ENCODE data around the gene CLDN2.
"Not testable (repeated sequence)": the region's sequence is repeated elsewhere in the genome, so short reads cannot be mapped to it uniquely, and the experiment has no call there.

CLDN2 gene, protein sequence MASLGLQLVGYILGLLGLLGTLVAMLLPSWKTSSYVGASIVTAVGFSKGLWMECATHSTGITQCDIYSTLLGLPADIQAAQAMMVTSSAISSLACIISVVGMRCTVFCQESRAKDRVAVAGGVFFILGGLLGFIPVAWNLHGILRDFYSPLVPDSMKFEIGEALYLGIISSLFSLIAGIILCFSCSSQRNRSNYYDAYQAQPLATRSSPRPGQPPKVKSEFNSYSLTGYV

GRCh38 chrX:106919932-106920452 lies at the start of gene CLDN2:
Gene CLDN2 (plus strand): TSS chrX:106920402. CDS start chrX:106928229, 7,827 bp downstream.
- DNase-seq (ENCODE audit: low read depth in 2 of 2), result no peak

DNA sequence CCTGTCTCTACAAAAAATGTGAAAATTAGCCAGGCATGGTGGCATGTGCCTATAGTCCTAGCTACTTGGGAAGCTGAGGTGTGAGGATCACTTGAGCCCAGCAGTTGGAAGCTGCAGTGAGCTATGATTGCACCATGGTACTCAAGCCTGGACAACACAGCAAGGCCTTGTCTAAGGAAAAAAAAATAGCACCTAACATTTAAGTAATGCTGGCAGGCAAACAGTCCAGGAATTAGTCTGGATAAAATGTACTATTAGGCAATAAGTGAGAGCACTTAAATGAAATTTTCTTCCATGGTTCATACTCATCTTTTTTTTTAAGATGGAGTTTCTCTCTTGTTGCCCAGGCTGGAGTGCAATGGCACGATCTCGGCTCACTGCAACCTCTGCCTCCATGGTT lies 47.4 kb upstream of the CLDN2 start:
- not testable (repeated sequence) for DNase-seq (ENCODE audit: low read depth in 2 of 2)

GRCh38 chrX:106874075-106874474 lies 46.1 kb upstream of the CLDN2 start:
- DNase-seq (ENCODE audit: low read depth in 2 of 2), result no peak

DNA sequence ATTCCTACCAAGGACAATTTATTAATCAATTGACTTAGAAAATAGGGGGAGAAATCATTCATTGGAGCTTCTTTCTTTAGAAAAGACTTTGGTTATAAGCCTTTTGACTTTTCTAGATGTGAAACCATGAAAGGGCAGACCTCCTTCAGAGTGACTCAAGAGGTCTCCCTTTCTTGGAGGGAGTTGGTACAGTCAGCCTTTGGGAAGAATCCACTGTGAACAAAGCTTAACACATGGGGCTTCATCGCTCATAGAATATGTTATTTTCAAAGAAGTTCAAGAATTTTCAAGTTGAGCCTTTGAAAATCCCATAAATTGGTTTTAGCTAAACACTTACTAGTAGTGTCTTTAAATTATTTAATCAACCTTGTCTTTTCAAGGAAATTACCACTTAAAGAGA lies 45.1 kb upstream of the CLDN2 start:
- no peak for DNase-seq (ENCODE audit: low read depth in 2 of 2)

DNA sequence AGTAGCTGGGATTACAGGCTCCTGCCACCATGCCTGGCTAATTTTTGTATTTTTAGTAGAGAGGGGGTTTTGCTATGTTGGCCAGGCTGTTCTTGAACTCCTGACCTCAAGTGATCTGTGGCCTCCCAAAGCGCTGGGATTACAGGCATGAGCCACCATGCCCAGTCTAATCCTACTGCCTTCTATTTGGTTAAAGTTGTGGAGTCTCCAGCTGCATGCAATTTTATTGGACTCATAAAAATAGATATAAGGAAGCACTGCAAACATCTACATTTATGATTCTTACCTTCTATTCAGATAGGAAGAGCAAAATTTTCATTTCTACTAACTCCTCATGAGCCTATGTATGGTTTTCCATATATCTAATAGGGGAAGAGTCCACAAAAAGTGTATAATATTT lies 30.7 kb upstream of the CLDN2 start:
- DNase-seq (ENCODE audit: low read depth in 2 of 2), result no peak

GRCh38 chrX:106891762-106892460 lies 28.3 kb upstream of the CLDN2 start:
- no peak for DNase-seq (ENCODE audit: low read depth in 2 of 2)

DNA sequence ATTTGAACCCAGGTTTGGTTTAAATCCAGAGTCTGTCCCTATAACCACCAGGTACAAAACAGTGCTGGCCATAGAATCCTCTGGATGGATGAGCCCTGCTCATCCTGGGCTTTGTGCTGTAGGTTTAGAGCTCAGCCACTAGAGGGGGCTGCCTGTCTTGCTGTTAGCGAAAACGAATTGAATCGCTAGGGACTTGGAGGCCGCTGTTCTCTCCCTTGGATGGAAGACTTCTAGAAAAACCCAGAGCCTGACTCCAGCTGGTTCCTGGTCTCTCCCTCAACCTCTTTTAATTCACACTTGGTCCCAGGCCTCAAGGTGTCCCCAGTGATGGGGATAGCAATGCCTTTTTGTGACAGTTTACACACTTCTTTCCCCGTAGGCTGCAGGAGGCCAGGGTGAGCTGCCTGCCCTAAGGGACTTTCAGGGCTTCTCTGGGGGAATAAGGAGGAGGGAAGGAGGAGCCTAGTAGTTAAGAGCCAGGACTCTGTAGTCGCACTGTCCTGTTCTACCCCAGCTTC lies 25.8 kb upstream of the CLDN2 start:
- peak; percentile 5 to 27 for DNase-seq (ENCODE audit: low read depth in 2 of 2)

- no peak for DNase-seq (ENCODE audit: low read depth in 2 of 2)
Measured at GRCh38 chrX:106894978-106895452, 25.2 kb upstream of the CLDN2 start.

GRCh38 chrX:106897259-106897658 lies 22.9 kb upstream of the CLDN2 start:
- no peak for DNase-seq (ENCODE audit: low read depth in 2 of 2)

DNA sequence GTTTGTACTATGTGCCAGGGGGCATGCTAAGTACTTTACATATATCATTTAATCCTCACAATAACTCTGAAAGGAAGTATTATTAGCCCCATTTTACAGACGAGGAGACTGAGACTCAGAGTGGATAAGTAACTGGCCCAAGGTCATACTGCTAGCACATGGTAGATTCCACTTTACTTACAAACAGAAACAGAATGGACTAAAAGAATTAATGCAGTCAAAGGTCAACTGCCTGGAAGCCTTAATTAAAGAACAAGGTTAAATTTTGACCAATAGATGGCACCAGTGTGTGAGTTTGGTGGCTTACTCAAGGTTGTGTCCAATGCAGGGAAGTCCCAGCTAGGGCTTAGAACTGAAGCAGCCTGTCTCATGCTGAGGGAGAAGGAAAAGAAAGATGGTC lies 21.7 kb upstream of the CLDN2 start:
- no peak for DNase-seq (ENCODE audit: low read depth in 2 of 2)

DNA sequence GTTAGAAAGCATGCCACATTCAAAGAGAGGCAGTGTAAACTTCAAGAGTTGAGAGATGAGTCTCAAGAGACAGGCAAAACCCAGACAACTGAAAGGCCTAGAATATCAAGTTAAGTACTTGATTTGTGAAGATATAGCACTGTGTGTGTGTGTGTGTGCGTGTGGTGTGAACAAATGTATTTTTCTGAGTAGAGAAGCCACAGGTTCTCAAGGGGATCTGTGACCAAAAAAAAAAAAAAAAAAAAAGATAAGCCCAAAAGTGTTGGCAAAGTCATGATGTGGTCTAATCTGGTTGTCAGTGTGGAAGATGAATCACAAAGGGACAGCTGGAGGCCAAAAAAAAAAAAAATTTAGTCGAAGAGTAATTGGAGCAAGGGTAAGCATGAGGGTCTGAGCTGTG lies 20.9 kb upstream of the CLDN2 start:
- no peak for DNase-seq (ENCODE audit: low read depth in 2 of 2)

- no peak for DNase-seq (ENCODE audit: low read depth in 2 of 2)
Measured at GRCh38 chrX:106899841-106900240, 20.4 kb upstream of the CLDN2 start.

DNA sequence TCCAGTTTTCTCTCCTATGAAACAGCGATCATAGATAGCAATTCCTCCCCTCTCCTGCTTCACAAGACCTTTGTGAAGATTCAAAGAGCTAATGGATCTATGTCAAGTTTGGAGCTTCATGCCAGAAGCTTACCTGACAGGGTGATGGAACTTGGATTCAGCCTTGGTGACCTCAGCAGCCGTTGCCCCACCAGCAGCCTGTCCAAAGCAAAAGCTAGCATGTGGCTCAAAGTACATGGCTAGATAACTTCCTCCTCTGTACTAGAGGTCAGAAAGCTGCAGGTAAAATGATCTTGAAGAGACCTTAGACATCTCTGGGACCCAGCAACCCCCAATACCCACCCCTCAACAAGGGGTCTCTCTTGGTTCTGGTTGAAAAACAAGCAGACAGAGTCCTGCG lies 18.9 kb upstream of the CLDN2 start:
- no peak for DNase-seq (ENCODE audit: low read depth in 2 of 2)

GRCh38 chrX:106901781-106902219 lies 18.4 kb upstream of the CLDN2 start:
- no peak for DNase-seq (ENCODE audit: low read depth in 2 of 2)

DNA sequence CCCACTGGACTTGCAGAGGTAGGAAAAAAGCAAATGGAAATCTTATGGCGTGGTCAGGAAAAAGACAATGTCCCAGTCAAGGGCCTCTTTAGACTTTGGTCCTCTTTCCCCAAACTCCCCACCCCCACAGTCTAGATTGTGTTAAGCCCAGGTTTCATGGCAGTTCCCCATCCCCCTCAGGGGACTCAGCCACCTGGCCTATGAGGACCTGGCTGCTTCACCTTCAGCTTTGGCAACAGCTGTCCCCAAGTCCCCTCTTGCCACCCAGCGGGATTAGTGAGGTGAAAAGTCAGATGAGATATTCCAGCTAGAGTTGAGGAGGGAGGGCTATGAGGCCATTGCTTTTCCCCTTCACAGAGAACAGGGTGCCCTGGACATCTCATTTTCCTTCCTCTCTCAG lies 17.5 kb upstream of the CLDN2 start:
- no peak for DNase-seq (ENCODE audit: low read depth in 2 of 2)

DNA sequence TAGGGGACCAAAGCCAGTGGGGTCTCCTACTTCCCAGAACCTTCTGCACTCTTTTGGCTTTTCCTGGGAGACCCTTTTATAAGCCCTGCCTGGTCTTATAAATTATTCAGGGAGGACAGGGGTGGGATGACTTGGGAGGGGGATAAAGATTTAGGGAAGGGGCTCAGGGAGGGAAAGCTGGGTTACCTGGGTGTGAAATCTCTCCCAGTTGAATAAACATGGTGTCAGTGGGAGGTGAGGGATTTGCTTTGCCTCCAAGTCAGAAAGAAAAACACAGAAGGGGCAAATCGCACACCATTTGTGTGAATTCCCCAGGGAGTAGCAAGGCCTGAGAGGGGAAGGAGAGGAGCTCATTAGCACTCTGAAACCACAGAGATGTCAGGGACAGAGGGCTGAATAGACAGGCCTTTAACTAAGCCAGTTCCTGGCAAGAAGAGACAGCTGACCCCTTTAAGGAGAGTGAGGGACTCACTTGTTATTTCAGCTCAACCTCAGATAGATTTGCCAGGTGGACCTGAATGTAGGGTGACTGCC lies 16.8 kb upstream of the CLDN2 start, which contains the start of gene RIPPLY1:
TSS of gene RIPPLY1 (minus strand) at position 51 of the 534 bp plus-strand sequence. CDS start 54 bp downstream, outside the sequence.
- DNase-seq (ENCODE audit: low read depth in 2 of 2), result no peak

DNA sequence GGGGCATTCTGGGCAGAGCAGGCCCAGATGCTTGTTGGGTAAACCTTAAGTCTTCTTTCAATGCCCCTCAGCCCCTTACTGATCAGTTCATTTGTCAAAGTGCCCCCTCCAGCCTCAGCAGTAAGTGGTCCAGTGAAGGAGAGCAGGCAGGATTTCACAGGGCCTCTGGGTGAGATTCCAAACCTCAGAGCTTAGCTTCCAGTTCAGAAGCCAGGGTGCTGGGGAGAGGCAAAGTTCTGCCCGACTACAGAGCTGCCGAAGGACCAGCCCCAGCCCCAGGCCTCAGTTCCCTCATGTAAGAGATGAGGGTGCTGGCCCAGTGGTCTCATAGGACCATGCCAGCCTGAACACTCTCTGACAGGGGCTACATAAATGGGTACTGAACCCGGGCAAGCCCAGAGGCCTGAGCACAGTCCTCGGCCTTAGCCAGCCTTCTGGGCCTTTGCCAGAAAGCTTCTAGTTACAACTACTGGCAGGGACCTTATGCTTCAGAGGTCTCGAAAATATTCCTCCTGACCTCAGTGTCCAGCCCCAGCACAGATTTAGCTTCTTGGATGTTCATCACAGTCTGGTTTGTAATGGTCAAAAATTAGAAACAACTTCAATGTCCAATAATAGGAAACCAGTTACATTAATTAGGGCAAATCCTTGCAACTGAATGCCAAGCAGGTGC lies 16.2 kb upstream of the CLDN2 start:
- no peak for DNase-seq (ENCODE audit: low read depth in 2 of 2)

DNA sequence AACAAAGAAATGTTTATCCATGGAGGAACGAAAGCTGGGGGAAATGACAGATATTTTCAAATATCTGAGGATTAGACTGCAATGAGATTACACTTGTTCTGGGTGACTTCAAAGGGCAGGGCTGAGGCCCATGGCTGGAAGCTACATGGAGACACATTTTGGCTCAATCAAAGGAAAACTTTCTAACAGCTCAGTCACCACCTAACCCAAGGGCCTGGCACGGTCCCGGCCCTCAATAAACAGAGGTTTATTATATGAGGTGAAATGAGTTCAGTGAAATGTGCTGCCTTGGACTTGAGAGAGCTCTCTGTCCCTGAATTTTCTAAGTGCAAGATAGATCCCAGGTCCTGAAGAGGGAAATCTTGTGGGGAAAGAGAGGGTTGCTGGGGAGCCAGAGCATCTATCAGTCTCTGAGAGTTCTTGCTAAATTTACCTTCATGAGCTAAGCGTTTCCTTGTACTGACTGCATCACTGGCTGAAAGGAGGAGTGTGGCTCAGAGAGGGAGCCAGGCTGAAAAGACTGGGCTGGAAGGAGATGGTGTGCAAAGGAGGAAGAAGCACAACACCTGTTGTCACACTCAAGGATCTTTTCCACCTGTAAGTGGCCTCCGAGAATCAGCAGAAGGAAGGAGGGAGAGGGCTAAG lies 15.0 kb upstream of the CLDN2 start:
- no peak for DNase-seq (ENCODE audit: low read depth in 2 of 2)

DNA sequence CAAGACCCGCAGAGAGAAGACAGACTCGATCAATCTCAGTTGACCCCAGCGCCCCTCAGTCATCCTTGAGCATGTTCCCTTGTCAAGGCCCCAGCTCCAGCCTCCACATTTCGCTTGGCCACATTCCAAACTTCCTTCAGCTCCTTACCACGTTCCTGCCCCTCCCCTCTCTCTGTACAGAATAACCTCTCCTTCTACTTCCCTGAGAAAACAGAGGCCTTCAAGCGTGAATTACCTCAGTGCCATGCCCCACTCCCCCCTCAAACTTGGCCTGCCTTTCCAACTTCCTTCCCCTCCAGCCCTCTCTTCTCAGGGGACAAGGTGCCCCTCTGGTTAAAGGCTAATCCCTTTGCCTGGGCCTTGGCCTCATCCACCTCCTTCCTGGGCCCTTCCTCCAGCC lies 13.8 kb upstream of the CLDN2 start:
- no peak for DNase-seq (ENCODE audit: low read depth in 2 of 2)

GRCh38 chrX:106912864-106913263 lies 7.3 kb upstream of the CLDN2 start:
- DNase-seq (ENCODE audit: low read depth in 2 of 2), result no peak

DNA sequence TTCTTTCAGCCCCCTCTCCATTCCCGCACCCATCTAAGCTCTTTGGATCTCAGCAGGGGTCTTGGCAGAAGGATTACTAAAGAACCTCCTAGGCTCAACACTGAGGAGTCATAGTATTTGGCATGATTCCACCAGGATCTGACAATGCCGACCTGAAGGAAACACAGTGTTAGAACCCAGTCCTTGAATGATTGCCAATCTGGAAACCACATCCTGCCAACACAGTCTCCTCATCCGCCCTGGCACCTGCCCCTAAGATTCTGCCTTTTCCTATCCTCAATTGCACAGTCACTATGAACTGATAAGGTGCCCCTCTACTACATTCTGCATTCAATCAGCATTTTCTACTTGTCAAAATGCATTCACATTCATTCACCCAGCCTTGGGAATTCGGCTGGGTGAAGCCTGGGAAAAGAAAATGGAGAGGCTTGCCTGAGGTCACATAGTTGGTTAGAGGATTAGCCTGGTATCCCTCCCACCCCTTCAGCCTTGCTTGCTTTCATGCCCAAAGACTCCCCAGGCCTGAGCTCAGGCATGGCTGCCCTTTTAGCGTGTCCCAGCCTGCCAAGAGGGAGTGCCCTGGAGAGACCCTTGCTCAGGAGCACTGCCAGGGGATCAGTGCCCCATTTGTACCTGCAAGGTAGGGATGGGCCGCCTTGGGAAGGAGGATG lies 2.2 kb upstream of the CLDN2 start:
- DNase-seq (ENCODE audit: low read depth in 2 of 2), result no peak
